Testis (tissue), 2 donors: ENCODE measurements around the gene TMEM253.

Experiments used
- CTCF ChIP-seq, 3 experiments: fragments of 450-650 bp in 2 of 3; fragments of 200-600 bp in 1 of 3; sonication (generic) in 1 of 3; IDR thresholded peaks; one replicate each; pipeline ENCODE4 v1.5.1; 2016 to 2019; ENCODE audit warnings: antibody characterized with exemption in 3 of 3, mild to moderate bottlenecking in 2 of 3, moderate library complexity in 1 of 3
- POLR2A ChIP-seq: fragments of 450-650 bp; IDR thresholded peaks from one replicate; pipeline ENCODE4 v1.6.1; 2017; ENCODE audit warnings: antibody characterized with exemption, mild to moderate bottlenecking, moderate library complexity

GRCh38 chr14:21112255-21112654 is 11.4 kb downstream of the TMEM253 start:
- no peak for TF ChIP-seq CTCF (IDR thresholded peaks at IDR 0.05)
- TF ChIP-seq POLR2A = no peak
